GM23248 (cell line): ENCODE results near the gene RPL36. TPM values are rescaled to one million over a fixed set of nuclear protein-coding genes. Genes with fewer than 3 reads are reported as not detected.
"Not testable (repeated sequence)": the region's sequence is repeated elsewhere in the genome, so short reads cannot be mapped to it uniquely, and the experiment has no call there.

Experiments
- DNase-seq: peaks from one replicate; pipeline ENCODE4 v3.0.0-alpha.2; 2015
- H2AFZ ChIP-seq: fragments of 200-600 bp; sonication (generic); 2 replicates; pipeline ENCODE4 v1.6.1; 2016; ENCODE audit warnings: antibody characterized with exemption
- H3F3A ChIP-seq: fragments of 200-600 bp; sonication (generic); 2 replicates; pipeline ENCODE4 v1.6.1; 2016; ENCODE audit warnings: mild to moderate bottlenecking, antibody characterized with exemption, mixed run types; ENCODE audit not compliant: insufficient read depth
- H3K27ac ChIP-seq: fragments of 200-600 bp; sonication (generic); 2 replicates; pipeline ENCODE4 v1.5.1; 2016; ENCODE audit warnings: mild to moderate bottlenecking
- H3K27me3 ChIP-seq: fragments of 200-600 bp; sonication (generic); replicated peaks from 2 replicates; pipeline ENCODE4 v1.6.1; 2016; ENCODE audit warnings: mild to moderate bottlenecking; ENCODE audit not compliant: insufficient read depth
- H3K36me3 ChIP-seq: fragments of 200-600 bp; sonication (generic); 2 replicates; pipeline ENCODE4 v1.6.1; 2016; ENCODE audit warnings: low read depth, mild to moderate bottlenecking
- H3K4me1 ChIP-seq: fragments of 200-600 bp; sonication (generic); 2 replicates; pipeline ENCODE4 v1.6.1; 2016; ENCODE audit warnings: mild to moderate bottlenecking; ENCODE audit not compliant: insufficient read depth
- H3K4me2 ChIP-seq: fragments of 200-600 bp; sonication (generic); one replicate; pipeline ENCODE4 v1.6.1; 2016; ENCODE audit warnings: mild to moderate bottlenecking; ENCODE audit not compliant: unreplicated experiment
- H3K4me3 ChIP-seq: fragments of 200-600 bp; sonication (generic); 2 replicates; pipeline ENCODE4 v1.5.1; 2016; ENCODE audit warnings: mild to moderate bottlenecking
- H3K79me2 ChIP-seq: fragments of 200-600 bp; sonication (generic); 2 replicates; pipeline ENCODE4 v1.6.1; 2016; ENCODE audit warnings: mild to moderate bottlenecking; ENCODE audit not compliant: insufficient read depth
- H3K9ac ChIP-seq: fragments of 200-600 bp; sonication (generic); 2 replicates; pipeline ENCODE4 v1.6.1; 2016; ENCODE audit warnings: mild to moderate bottlenecking
- H3K9me2 ChIP-seq: fragments of 200-600 bp; sonication (generic); 2 replicates; pipeline ENCODE4 v1.6.1; 2016; ENCODE audit warnings: mixed run types, mild to moderate bottlenecking, moderate library complexity; ENCODE audit not compliant: insufficient read depth
- H3K9me3 ChIP-seq: fragments of 200-600 bp; sonication (generic); one replicate; pipeline ENCODE4 v1.6.1; 2017; ENCODE audit warnings: low read depth
- H4K20me1 ChIP-seq: fragments of 200-600 bp; sonication (generic); 2 replicates; pipeline ENCODE4 v1.6.0; 2016; ENCODE audit not compliant: insufficient read depth
- EZH2 ChIP-seq: fragments of 200-600 bp; sonication (generic); IDR thresholded peaks from 2 replicates; pipeline ENCODE4 v1.6.1; 2018; ENCODE audit warnings: antibody characterized with exemption, mild to moderate bottlenecking; ENCODE audit not compliant: insufficient read depth, poor library complexity, severe bottlenecking
- EZH2phosphoT487 ChIP-seq: fragments of 200-600 bp; sonication (generic); IDR thresholded peaks from 2 replicates; pipeline ENCODE4 v1.6.1; 2018; ENCODE audit warnings: antibody characterized with exemption, moderate library complexity, mild to moderate bottlenecking, low read depth; ENCODE audit not compliant: insufficient read depth
- WGBS, 2 experiments: methylation state at CpG; one replicate each; pipeline ENCODE4 v1.1.6; 2015 to 2017; ENCODE audit warnings: low lambda C conversion rate in 2 of 2, low coverage in 1 of 2; ENCODE audit errors: missing lambda C conversion rate in 2 of 2; 5-methylcytosine and 5-hydroxymethylcytosine counted together
- in situ Hi-C: fragments of 300-500 bp; cut with MboI; formaldehyde crosslinking; loops from 2 replicates; pipeline ENCODE4 v1.15.0; 2020
- polyA plus RNA-seq: library from polyadenylated mRNA; unstranded; fragments of >200 nt; fragmentation: Nextera tagmentation; extraction: Ambion mirVana; gene quantifications from 2 replicates; pipeline ENCODE4 v1.2.1, GENCODE V29; 2016
- total RNA-seq: library from RNA; depleted of rRNA; stranded (reverse); fragments of >200 nt; shearing (Covaris generic); gene quantifications from 2 replicates; pipeline ENCODE4 v1.2.3, GENCODE V29; 2014

Gene RPL36
- total and polyA plus RNA-seq, 2 experiments from 2014 or later: 503 to 1,128 TPM

DNA sequence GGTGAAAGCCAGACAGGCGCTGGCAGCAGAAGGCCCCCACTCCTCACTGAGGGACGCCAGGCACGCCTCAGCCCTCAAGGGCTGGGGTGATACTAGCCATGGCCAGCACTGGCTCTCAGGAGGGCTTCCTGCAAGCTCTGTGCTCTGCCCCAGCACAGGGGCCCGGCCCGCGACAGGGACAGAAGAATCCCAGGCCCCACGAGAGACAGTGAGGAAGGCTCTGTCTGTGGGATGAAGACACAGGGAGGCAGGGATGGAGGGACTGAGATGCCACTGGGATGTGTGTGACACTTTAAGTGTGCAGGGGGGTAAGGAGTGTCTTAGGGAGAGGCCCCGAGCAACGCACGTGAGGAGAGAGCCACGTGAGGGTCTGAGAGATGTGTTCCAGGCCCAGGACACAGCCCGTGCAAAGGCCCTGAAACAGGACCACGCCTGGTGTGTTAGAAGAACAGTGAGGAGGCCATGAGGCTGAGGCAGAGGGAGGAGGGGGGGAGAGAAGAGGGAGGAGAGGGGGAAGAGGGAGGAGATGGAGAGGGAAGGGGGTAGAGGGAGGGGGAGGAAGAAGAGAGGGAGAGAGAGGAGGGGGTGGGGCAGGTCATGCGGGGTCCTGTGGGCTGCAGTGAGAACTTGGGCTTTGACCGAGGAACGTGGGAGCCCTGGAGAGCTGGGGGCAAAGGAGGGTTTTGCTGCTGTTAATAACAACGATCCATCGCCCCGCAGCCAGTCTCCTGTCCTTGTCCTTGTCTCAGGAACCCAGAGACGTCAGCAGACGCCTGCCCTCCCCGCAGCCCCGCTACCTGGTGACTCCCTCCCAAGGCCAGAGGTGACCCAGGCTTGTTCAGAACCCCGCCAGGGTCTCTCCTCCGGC, 7.2 kb downstream of the RPL36 start:
- H3F3A ChIP-seq: peaks cover 24% of the 10 kb centered on the region
- H3K9me2 ChIP-seq: no peaks in the 10 kb centered on the region
- H2AFZ ChIP-seq: no peak overlapping the region
- H3K36me3 ChIP-seq: peaks cover 34% of the 10 kb centered on the region; the same call in 1 of the 2 replicates
- peaks cover 9% of the 10 kb centered on the region; the same call in 1 of the 2 replicates for H4K20me1 ChIP-seq
- H3K79me2 ChIP-seq: peaks cover 44% of the 10 kb centered on the region
- WGBS, 2 experiments: 84 to 86% methylated on average over 20 to 25 of the region's 25 CpGs
- no peaks in the 10 kb centered on the region for H3K27me3 ChIP-seq
- no peak overlapping the region for H3K4me2 ChIP-seq
- H3K27ac ChIP-seq: no peak overlapping the region
- H3K9ac ChIP-seq: no peak overlapping the region
- no peaks in the 10 kb centered on the region for H3K9me3 ChIP-seq
- DNase-seq: no peak
- in situ Hi-C loops: no loop called here
- no peak overlapping the region for H3K4me3 ChIP-seq
- no peaks in the 10 kb centered on the region for H3K4me1 ChIP-seq
- no peak for TF ChIP-seq EZH2
- TF ChIP-seq EZH2phosphoT487: no peak

GRCh38 chr19:5697890-5698634, 8.0 kb downstream of the RPL36 start:
- Histone ChIP-seq H3K4me1 (no peaks in the 10 kb centered on the region), H3K9me2 (no peaks in the 10 kb centered on the region), H4K20me1 (peaks cover 4% of the 10 kb centered on the region; the same call in 1 of the 2 replicates), H3K9ac (no peak overlapping the region), H3K79me2 (peaks cover 36% of the 10 kb centered on the region), H3K27ac (no peak overlapping the region), H3K4me2 (no peak overlapping the region), H3K4me3 (no peak overlapping the region), H3K36me3 (peaks cover 30% of the 10 kb centered on the region; the same call in 1 of the 2 replicates), H3K27me3 (no peaks in the 10 kb centered on the region), H3F3A (peaks cover 15% of the 10 kb centered on the region), H2AFZ (no peak overlapping the region), H3K9me3 (no peaks in the 10 kb centered on the region)
- in situ Hi-C loops: no loop called here
- 79 to 89% methylated on average over 27 to 29 of the region's 30 CpGs for WGBS, 2 experiments
- TF ChIP-seq EZH2phosphoT487: no peak
- TF ChIP-seq EZH2: no peak
- DNase-seq: no peak

- Histone ChIP-seq H3K27me3 (no peaks in the 10 kb centered on the region), H3K4me2 (no peak overlapping the region), H3K4me1 (no peaks in the 10 kb centered on the region), H2AFZ (no peak overlapping the region), H3K4me3 (no peak overlapping the region), H3K27ac (no peak overlapping the region), H3K36me3 (peaks cover 30% of the 10 kb centered on the region; the same call in 1 of the 2 replicates), H3K9me3 (no peaks in the 10 kb centered on the region), H4K20me1 (no peaks in the 10 kb centered on the region), H3K9me2 (no peaks in the 10 kb centered on the region), H3K79me2 (peaks cover 29% of the 10 kb centered on the region), H3K9ac (no peak overlapping the region), H3F3A (peaks cover 14% of the 10 kb centered on the region; the same call in 1 of the 2 replicates)
- WGBS, 2 experiments: 89 to 90% methylated on average over 38 of the region's 38 CpGs
- TF ChIP-seq EZH2phosphoT487: no peak
- TF ChIP-seq EZH2: no peak
- in situ Hi-C loops: no loop called here
- DNase-seq: no peak
Observed at GRCh38 chr19:5698635-5699422, 8.7 kb downstream of the RPL36 start.

- WGBS, 2 experiments: 96 to 97% methylated on average over 22 of the region's 22 CpGs
- H3K27me3 ChIP-seq: no peaks in the 10 kb centered on the region
- peaks cover 30% of the 10 kb centered on the region; the same call in 1 of the 2 replicates for H3K36me3 ChIP-seq
- H3K27ac ChIP-seq: no peak overlapping the region
- H3K4me1 ChIP-seq: no peaks in the 10 kb centered on the region
- peaks cover 19% of the 10 kb centered on the region for H3K79me2 ChIP-seq
- no peaks in the 10 kb centered on the region for H3K9me3 ChIP-seq
- H3K9me2 ChIP-seq: no peaks in the 10 kb centered on the region
- H4K20me1 ChIP-seq: no peaks in the 10 kb centered on the region
- no peak overlapping the region for H3K4me3 ChIP-seq
- no peak for DNase-seq
- H3K9ac ChIP-seq: no peak overlapping the region
- H3K4me2 ChIP-seq: no peak overlapping the region
- H3F3A ChIP-seq: peaks cover 14% of the 10 kb centered on the region; the same call in 1 of the 2 replicates
- H2AFZ ChIP-seq: no peak overlapping the region
- in situ Hi-C loops: no loop called here
- TF ChIP-seq EZH2 (no peak), EZH2phosphoT487 (no peak)
Observed at GRCh38 chr19:5700455-5701092, 10.5 kb downstream of the RPL36 start.

DNA sequence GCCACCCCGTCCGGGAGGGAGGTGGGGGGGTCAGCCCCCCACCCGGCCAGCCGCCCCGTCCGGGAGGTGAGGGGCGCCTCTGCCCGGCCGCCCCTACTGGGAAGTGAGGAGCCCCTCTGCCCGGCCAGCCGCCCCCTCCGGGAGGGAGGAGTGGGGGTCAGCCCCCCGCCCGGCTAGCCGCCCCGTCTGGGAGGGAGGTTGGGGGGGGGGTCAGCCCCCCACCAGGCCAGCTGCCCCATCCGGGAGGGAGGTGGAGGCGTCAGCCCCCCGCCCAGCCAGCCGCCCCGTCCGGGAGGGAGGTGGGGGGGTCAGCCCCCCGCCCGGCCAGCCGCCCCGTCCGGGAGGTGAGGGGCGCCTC, 11.9 kb downstream of the RPL36 start:
- in situ Hi-C loops, DNase-seq, H3K4me3 ChIP-seq, H3K27ac ChIP-seq, H4K20me1 ChIP-seq, H3K4me2 ChIP-seq, H3K9me2 ChIP-seq, H3K4me1 ChIP-seq, H2AFZ ChIP-seq, H3K9me3 ChIP-seq, H3K9ac ChIP-seq, H3K27me3 ChIP-seq: not testable (repeated sequence)
- Histone ChIP-seq H3F3A (peaks cover 10% of the 10 kb centered on the region; the same call in 1 of the 2 replicates), H3K79me2 (peaks cover 11% of the 10 kb centered on the region; the same call in 1 of the 2 replicates), H3K36me3 (peaks cover 29% of the 10 kb centered on the region; the same call in 1 of the 2 replicates)
- WGBS, 2 experiments: 91% methylated on average over 9 of the region's 28 CpGs; no CpG with 5 or more reads in 1 of the 2 experiments
